Parathyroid adenoma (tissue), 2 donors: Measurements from ENCODE around the gene BGN.

ENCODE experiments used
- H2AFZ ChIP-seq: fragments of 300-600 bp; sonication (generic); one replicate; pipeline ENCODE4 v1.7.0; 2017; ENCODE audit warnings: antibody characterized with exemption, mild to moderate bottlenecking
- H3K27ac ChIP-seq: fragments of 300-600 bp; sonication (generic); one replicate; pipeline ENCODE4 v1.7.0; 2017
- H3K27me3 ChIP-seq: fragments of 300-600 bp; sonication (generic); one replicate; pipeline ENCODE4 v1.7.0; 2017; ENCODE audit warnings: low read length; ENCODE audit not compliant: control insufficient read depth, insufficient read depth
- H3K36me3 ChIP-seq: fragments of 300-600 bp; sonication (generic); one replicate; pipeline ENCODE4 v1.7.0; 2017; ENCODE audit warnings: low read length; ENCODE audit not compliant: control insufficient read depth, insufficient read depth
- H3K4me1 ChIP-seq: fragments of 300-600 bp; sonication (generic); one replicate; pipeline ENCODE4 v1.7.0; 2017; ENCODE audit warnings: control low read depth
- H3K4me2 ChIP-seq: fragments of 300-600 bp; sonication (generic); one replicate; pipeline ENCODE4 v1.7.0; 2017; ENCODE audit warnings: low read length
- H3K4me3 ChIP-seq: fragments of 300-600 bp; sonication (generic); one replicate; pipeline ENCODE4 v1.7.0; 2017; ENCODE audit warnings: low read depth, low read length
- H3K79me2 ChIP-seq: fragments of 300-600 bp; sonication (generic); one replicate; pipeline ENCODE4 v1.7.0; 2017; ENCODE audit warnings: control low read depth
- H3K9ac ChIP-seq: fragments of 300-600 bp; sonication (generic); one replicate; pipeline ENCODE4 v1.7.0; 2017; ENCODE audit warnings: mild to moderate bottlenecking
- H3K9me3 ChIP-seq: fragments of 300-600 bp; sonication (generic); one replicate; pipeline ENCODE4 v1.7.0; 2017; ENCODE audit warnings: low read length; ENCODE audit not compliant: control insufficient read depth
- CTCF ChIP-seq: fragments of 300-600 bp; sonication (generic); IDR thresholded peaks from one replicate; pipeline ENCODE4 v1.7.0; 2017; ENCODE audit warnings: antibody characterized with exemption, mild to moderate bottlenecking
- donor health status: primary hyperparathyroidism.

The BGN gene

DNA sequence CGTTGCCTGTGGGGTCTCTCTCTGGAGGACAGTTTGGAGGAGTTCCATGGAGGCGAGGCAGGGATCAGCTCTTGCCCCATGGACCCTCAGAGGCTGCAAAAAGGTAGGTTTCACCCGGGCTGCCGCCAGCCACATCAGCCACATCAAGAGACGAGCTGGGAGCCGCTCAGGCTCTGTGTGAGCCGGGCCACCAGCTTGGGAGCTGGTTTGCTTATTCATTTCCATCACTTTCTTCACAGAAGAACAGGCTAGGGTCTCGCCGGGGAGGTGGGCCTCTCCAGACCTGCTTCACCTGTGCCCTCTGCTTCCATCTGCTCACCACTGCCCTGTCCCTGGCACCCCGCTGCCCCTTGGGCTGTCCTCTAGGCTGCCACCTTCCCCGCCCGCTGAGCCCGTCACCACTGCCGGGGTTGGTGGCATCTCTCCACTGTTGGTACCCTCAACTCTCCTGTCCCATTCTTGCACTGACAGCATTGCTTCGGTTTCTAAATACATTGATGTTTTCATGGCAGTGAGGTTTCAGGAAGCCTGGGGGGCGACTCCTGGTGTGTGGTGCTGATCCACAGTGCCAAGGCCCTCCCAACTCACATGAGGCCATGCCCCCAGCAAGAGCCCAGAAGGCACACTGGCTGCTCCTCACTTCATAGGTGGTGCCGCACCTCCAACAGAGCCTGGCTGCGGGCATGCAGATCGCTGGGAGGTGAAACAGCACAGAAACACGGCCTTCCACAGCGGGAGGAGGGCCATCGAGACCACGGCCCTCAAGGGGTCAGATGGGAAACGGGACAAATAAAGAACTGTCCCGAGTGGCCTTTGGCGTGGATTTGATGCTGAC lies 44.4 kb upstream of the BGN start:
- Histone ChIP-seq H3K9me3 (no peaks in the 10 kb centered on the region), H3K4me3 (no peak overlapping the region), H3K27ac (no peak overlapping the region), H3K4me2 (no peak overlapping the region), H3K27me3 (no peaks in the 10 kb centered on the region), H3K36me3 (no peaks in the 10 kb centered on the region), H3K9ac (no peak overlapping the region), H3K79me2 (no peaks in the 10 kb centered on the region), H3K4me1 (no peaks in the 10 kb centered on the region), H2AFZ (no peak overlapping the region)
- no peak for TF ChIP-seq CTCF

DNA sequence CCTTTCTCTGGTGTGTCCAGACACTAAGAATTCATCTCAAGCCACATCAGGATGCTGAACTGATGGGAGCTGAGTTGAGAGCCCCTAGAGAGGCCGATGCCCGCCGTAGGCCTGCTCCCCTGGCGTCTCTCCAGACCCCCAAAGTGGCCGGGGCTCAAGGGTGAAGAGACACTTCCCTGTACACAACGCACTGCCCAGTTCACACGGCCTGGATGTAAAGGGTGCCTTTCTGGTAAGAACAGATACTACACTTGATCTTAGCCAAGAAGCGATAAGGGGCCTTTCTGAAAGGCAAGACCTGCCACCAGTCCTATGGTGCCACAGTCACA lies 43.9 kb upstream of the BGN start:
- H3K9ac ChIP-seq, result no peak overlapping the region
- no peaks in the 10 kb centered on the region for H3K79me2 ChIP-seq
- no peak overlapping the region for H3K4me2 ChIP-seq
- no peaks in the 10 kb centered on the region for H3K27me3 ChIP-seq
- H3K4me1 ChIP-seq, result no peaks in the 10 kb centered on the region
- no peak overlapping the region for H3K4me3 ChIP-seq
- H3K36me3 ChIP-seq, result no peaks in the 10 kb centered on the region
- no peaks in the 10 kb centered on the region for H3K9me3 ChIP-seq
- no peak overlapping the region for H2AFZ ChIP-seq
- TF ChIP-seq CTCF, result no peak
- no peak overlapping the region for H3K27ac ChIP-seq

GRCh38 chrX:153454901-153455550 lies 39.8 kb upstream of the BGN start:
- no peak for TF ChIP-seq CTCF

GRCh38 chrX:153455571-153455970 lies 39.2 kb upstream of the BGN start:
- no peaks in the 10 kb centered on the region for H3K36me3 ChIP-seq
- no peaks in the 10 kb centered on the region for H3K4me1 ChIP-seq
- H3K4me2 ChIP-seq, result no peak overlapping the region
- H3K27ac ChIP-seq, result no peak overlapping the region
- H2AFZ ChIP-seq, result no peak overlapping the region
- H3K27me3 ChIP-seq, result no peaks in the 10 kb centered on the region
- no peak overlapping the region for H3K4me3 ChIP-seq
- H3K9me3 ChIP-seq, result no peaks in the 10 kb centered on the region
- no peaks in the 10 kb centered on the region for H3K79me2 ChIP-seq
- no peak for TF ChIP-seq CTCF
- no peak overlapping the region for H3K9ac ChIP-seq

More at GRCh38 chrX:153454901-153455550, 39.8 kb upstream of the BGN start:
- no peak overlapping the region for H3K9ac ChIP-seq
- no peak overlapping the region for H3K4me2 ChIP-seq
- no peaks in the 10 kb centered on the region for H3K27me3 ChIP-seq
- H3K79me2 ChIP-seq, result no peaks in the 10 kb centered on the region
- no peaks in the 10 kb centered on the region for H3K4me1 ChIP-seq
- H3K36me3 ChIP-seq, result no peaks in the 10 kb centered on the region
- H3K4me3 ChIP-seq, result no peak overlapping the region
- no peak overlapping the region for H3K27ac ChIP-seq
- no peak overlapping the region for H2AFZ ChIP-seq
- no peaks in the 10 kb centered on the region for H3K9me3 ChIP-seq
